Measurements from ENCODE around the gene DKKL1.

Gene DKKL1

GRCh38 chr19:49422407-49423070 is 58.9 kb downstream of the DKKL1 start:
- peak in 1 of 2 donors; percentile 41 for DNase-seq (ENCODE audit: low read depth in 2 of 2)

DNA sequence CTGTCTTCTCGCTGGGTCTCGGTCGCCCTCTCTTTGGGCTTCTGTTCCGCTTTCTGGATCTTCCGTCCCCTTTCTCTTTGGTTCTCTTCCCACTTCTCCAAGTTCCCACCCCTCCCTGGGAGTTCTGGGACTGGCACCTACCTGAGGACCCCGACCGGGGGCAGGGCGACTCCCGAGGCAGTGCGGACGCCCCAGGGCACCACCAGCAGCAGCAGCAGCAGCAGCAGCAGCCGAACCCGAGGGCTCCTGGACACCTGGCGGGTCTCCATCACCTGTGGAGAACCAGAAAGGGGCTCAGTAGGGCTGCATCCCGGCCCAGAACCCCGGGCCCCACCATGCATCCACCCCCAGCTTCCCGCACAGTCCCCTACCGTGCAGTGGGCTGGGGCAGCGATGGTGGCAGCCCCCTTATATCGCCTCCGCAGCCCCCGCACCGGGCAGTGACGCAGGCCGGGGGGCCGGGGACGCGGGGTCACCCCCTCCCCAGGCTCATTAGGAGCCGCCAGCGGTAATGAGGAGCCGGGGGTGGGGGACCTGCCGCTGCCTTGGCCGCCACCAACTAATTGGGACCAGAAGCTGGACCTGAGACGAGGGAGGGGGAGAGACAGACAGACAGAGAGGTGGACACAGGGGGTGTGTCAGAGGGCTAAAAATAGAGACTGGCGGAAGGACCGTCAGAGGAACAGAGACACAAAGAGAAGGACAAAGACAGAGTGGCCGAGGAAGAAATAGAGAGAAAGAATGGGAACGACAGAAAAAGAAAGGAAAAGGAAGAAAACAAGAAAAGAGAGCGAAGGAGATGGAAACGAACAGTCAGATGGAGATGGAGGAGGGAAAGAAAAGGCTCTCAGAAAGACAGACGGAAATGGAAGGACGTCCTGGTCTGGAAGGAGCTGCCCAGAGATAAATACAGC is 59.7 kb downstream of the DKKL1 start, which contains the start of gene PTH2:
Gene PTH2, minus strand, starts transcription at position 371 of the 914 bp plus-strand sequence. Its CDS starts 102 bp downstream, at position 269.
- no peak for DNase-seq (ENCODE audit: low read depth in 2 of 2)

DNA sequence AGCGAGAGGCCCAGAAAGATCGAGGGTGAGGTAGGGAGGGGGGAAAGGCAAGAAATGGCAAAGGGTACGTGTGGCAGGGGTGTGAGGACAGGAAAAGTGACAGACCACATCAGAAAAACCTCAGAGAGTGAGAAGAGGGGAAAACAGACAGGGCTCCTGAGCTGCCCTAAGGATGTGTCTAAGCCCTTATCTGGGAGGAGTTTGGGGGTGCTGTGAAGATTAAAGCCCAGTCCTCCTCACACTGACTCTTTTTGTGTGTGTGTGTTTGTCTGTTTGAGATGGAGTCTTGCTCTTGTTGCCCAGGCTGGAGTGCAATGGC is 60.3 kb downstream of the DKKL1 start:
- DNase-seq (ENCODE audit: low read depth in 2 of 2): no peak
